Measurements from ENCODE around the gene CELF2.

CELF2 gene

GRCh38 chr10:11381023-11381422 lies 363.4 kb downstream of the CELF2 start:
- H3K4me3 ChIP-seq (ENCODE audit: low read length) = no peak overlapping the region
- TF ChIP-seq ZNF274 (IDR thresholded peaks at IDR 0.05; ENCODE audit: low read depth, low read length) = no peak

- TF ChIP-seq ZNF274 (IDR thresholded peaks at IDR 0.05; ENCODE audit: low read depth, low read length) = no peak
Measured at GRCh38 chr10:11381511-11381910, 363.8 kb downstream of the CELF2 start.

GRCh38 chr10:11382187-11382586 lies 364.5 kb downstream of the CELF2 start:
- TF ChIP-seq ZNF274 (IDR thresholded peaks at IDR 0.05; ENCODE audit: low read depth, low read length) = no peak
- no peak overlapping the region for H3K4me3 ChIP-seq (ENCODE audit: low read length)

More at GRCh38 chr10:11381511-11381910, 363.8 kb downstream of the CELF2 start:
- H3K4me3 ChIP-seq (ENCODE audit: low read length) = no peak overlapping the region

- no peak for TF ChIP-seq ZNF274 (IDR thresholded peaks at IDR 0.05; ENCODE audit: low read depth, low read length)
- no peak overlapping the region for H3K4me3 ChIP-seq (ENCODE audit: low read length)
Measured at GRCh38 chr10:11386044-11386443, 368.4 kb downstream of the CELF2 start.

Measured in GM08714 (cell line).